HEK293T (cell line): Measurements from ENCODE around the gene INPP5D.

Source experiments
- CTCF ChIA-PET: fragments of 350-600 bp; formaldehyde crosslinking; extraction: SDS; loops from one replicate; lab custom pipeline; 2021; ENCODE audit warnings: antibody characterized with exemption, inconsistent platforms; lab: Yijun Ruan, JAX
- POLR2A ChIA-PET: fragments of 350-600 bp; formaldehyde crosslinking; extraction: SDS; loops from one replicate; lab custom pipeline; 2020; ENCODE audit warnings: antibody characterized with exemption, inconsistent platforms; lab: Yijun Ruan, JAX
- DNase-seq: peaks from one replicate; pipeline ENCODE4 v3.0.0; 2012; ENCODE audit warnings: mixed read lengths; ENCODE audit errors: extremely low spot score
- ARNT ChIP-seq: fragments of 450-650 bp; IDR thresholded peaks from 2 replicates; pipeline ENCODE4 v1.6.1; 2017; ENCODE audit warnings: mild to moderate bottlenecking
- BHLHE40 ChIP-seq: fragments of 450-650 bp; IDR thresholded peaks from 2 replicates; pipeline ENCODE4 v1.6.1; 2016; ENCODE audit warnings: mild to moderate bottlenecking, moderate library complexity, borderline replicate concordance
- CTBP1 ChIP-seq: fragments of 450-650 bp; IDR thresholded peaks from 2 replicates; pipeline ENCODE4 v1.6.1; 2016; ENCODE audit warnings: borderline replicate concordance
- ELF4 ChIP-seq: fragments of 450-650 bp; IDR thresholded peaks from 2 replicates; pipeline ENCODE4 v1.6.1; 2017; ENCODE audit warnings: antibody characterized with exemption
- FOXA1 ChIP-seq: fragments of 450-650 bp; IDR thresholded peaks from 2 replicates; pipeline ENCODE4 v1.6.1; 2016; ENCODE audit warnings: mild to moderate bottlenecking
- FOXK2 ChIP-seq: fragments of 450-650 bp; IDR thresholded peaks from 2 replicates; pipeline ENCODE4 v1.6.1; 2016; ENCODE audit warnings: mild to moderate bottlenecking
- FOXM1 ChIP-seq: fragments of 450-650 bp; IDR thresholded peaks from 2 replicates; pipeline ENCODE4 v1.6.1; 2017; ENCODE audit warnings: mild to moderate bottlenecking, borderline replicate concordance
- HDGF ChIP-seq: fragments of 450-650 bp; IDR thresholded peaks from 2 replicates; pipeline ENCODE4 v1.6.1; 2017; ENCODE audit warnings: antibody characterized with exemption, borderline replicate concordance
- L3MBTL2 ChIP-seq: fragments of 450-650 bp; conservative IDR thresholded peaks from 2 replicates; pipeline ENCODE4 v1.6.1; 2016; ENCODE audit warnings: mild to moderate bottlenecking
- LEF1 ChIP-seq: fragments of 450-650 bp; IDR thresholded peaks from 2 replicates; pipeline ENCODE4 v1.6.1; 2017; ENCODE audit warnings: mild to moderate bottlenecking, borderline replicate concordance
- NFRKB ChIP-seq: fragments of 450-650 bp; IDR thresholded peaks from 2 replicates; pipeline ENCODE4 v1.6.1; 2016; ENCODE audit warnings: mild to moderate bottlenecking, moderate library complexity
- PKNOX1 ChIP-seq: fragments of 450-650 bp; IDR thresholded peaks from 2 replicates; pipeline ENCODE4 v1.6.1; 2016
- SP1 ChIP-seq: fragments of 450-650 bp; IDR thresholded peaks from 2 replicates; pipeline ENCODE4 v1.6.1; 2017
- SUZ12 ChIP-seq: fragments of 450-650 bp; IDR thresholded peaks from 2 replicates; pipeline ENCODE4 v1.6.1; 2016; ENCODE audit warnings: mild to moderate bottlenecking
- TARDBP ChIP-seq: fragments of 450-650 bp; IDR thresholded peaks from 2 replicates; pipeline ENCODE4 v1.6.1; 2016
- ZNF384 ChIP-seq: fragments of 450-650 bp; IDR thresholded peaks from 2 replicates; pipeline ENCODE4 v1.6.1; 2016

Gene INPP5D

GRCh38 chr2:233053928-233054784, 6.0 kb upstream of the INPP5D start:
- ChIA-PET CTCF (interaction anchor here (0.6 to 1.4 kb wide), 9 partner anchors 13 to 440 kb away, joined by 3 to 4 read pairs (median 3); partner anchors contain the start of gene NEU2), POLR2A (interaction anchor here (1.1 kb wide), 1 partner anchor 197 kb away, joined by 3 read pairs; the partner anchor contains the start of gene ATG16L1)
- TF ChIP-seq BHLHE40 (no peak), FOXM1 (no peak), FOXK2 (no peak), SUZ12 (no peak), ELF4 (no peak), HDGF (no peak), PKNOX1 (no peak), SP1 (no peak), CTBP1 (no peak)
- peak; percentile 85 for DNase-seq

GRCh38 chr2:233055362-233055761, 4.8 kb upstream of the INPP5D start:
- ChIA-PET POLR2A (no interaction called here), CTCF (interaction anchor here (0.6 kb wide), 2 partner anchors 9 to 27 kb away, joined by 3 to 4 read pairs; no protein-coding TSS in a partner anchor)
- no peak for DNase-seq
- TF ChIP-seq CTBP1 (no peak), LEF1 (no peak), FOXK2 (no peak), NFRKB (no peak), HDGF (no peak), FOXA1 (no peak), FOXM1 (no peak), ZNF384 (no peak), L3MBTL2 (no peak), TARDBP (no peak), SUZ12 (no peak), PKNOX1 (no peak), ELF4 (no peak), ARNT (no peak), BHLHE40 (no peak)

GRCh38 chr2:233056961-233057605, 3.1 kb upstream of the INPP5D start:
- POLR2A ChIA-PET, result no interaction called here

GRCh38 chr2:233058717-233059546, 1.2 kb upstream of the INPP5D start:
- ChIA-PET CTCF (interaction anchor here (0.6 kb wide), 1 partner anchor 30 kb away, joined by 3 read pairs; no protein-coding TSS in a partner anchor), POLR2A (no interaction called here)
- no peak for DNase-seq
- no peak for TF ChIP-seq NFRKB
- no peak for TF ChIP-seq HDGF
- TF ChIP-seq PKNOX1, result no peak
- no peak for TF ChIP-seq ELF4
- no peak for TF ChIP-seq SP1
- no peak for TF ChIP-seq FOXK2
- no peak for TF ChIP-seq CTBP1
- no peak for TF ChIP-seq FOXA1
- no peak for TF ChIP-seq ARNT
- TF ChIP-seq LEF1, result no peak
- TF ChIP-seq FOXM1, result no peak
- no peak for TF ChIP-seq BHLHE40
- no peak for TF ChIP-seq SUZ12
- no peak for TF ChIP-seq ZNF384
- TF ChIP-seq TARDBP, result no peak
- TF ChIP-seq L3MBTL2, result no peak

More at GRCh38 chr2:233056961-233057605, 3.1 kb upstream of the INPP5D start:
- CTCF ChIA-PET, result no interaction called here
- no peak for DNase-seq
- TF ChIP-seq ZNF384, result no peak
- TF ChIP-seq NFRKB, result no peak
- no peak for TF ChIP-seq LEF1
- no peak for TF ChIP-seq ELF4
- TF ChIP-seq BHLHE40, result no peak
- TF ChIP-seq CTBP1, result no peak

GRCh38 chr2:233059547-233059796, 670 bp upstream of the INPP5D start:
- no peak for DNase-seq
- POLR2A ChIA-PET, result no interaction called here
- CTCF ChIA-PET, result interaction anchor here (0.6 kb wide), 1 partner anchor 31 kb away, joined by 3 read pairs; no protein-coding TSS in a partner anchor
- TF ChIP-seq FOXA1 (no peak), PKNOX1 (no peak), TARDBP (no peak), FOXK2 (no peak), LEF1 (no peak), ZNF384 (no peak), NFRKB (no peak), HDGF (no peak), SP1 (no peak), CTBP1 (no peak), ELF4 (no peak), BHLHE40 (no peak)
